Liver (tissue), 9 donors: ENCODE data around the gene WDFY1. TPM values are rescaled to one million over a fixed set of nuclear protein-coding genes. Genes with fewer than 3 reads are reported as not detected.

ENCODE experiments used
- DNase-seq: peaks from one replicate; pipeline ENCODE4 v3.0.0-alpha.2; 2017; ENCODE audit warnings: low spot score
- H3K27ac ChIP-seq, 2 donors: one replicate each; pipeline ENCODE4 v1.7.0; 2013; ENCODE audit warnings: inconsistent platforms in 2 of 2, low read length in 2 of 2, control low read depth in 1 of 2, low read depth in 1 of 2, mild to moderate bottlenecking in 1 of 2
- H3K27me3 ChIP-seq, 4 donors: one replicate each; pipeline versions ENCODE4 v1.6.1 to v1.7.0; 2013; ENCODE audit warnings: low read length in 3 of 4, inconsistent platforms in 1 of 4, mild to moderate bottlenecking in 1 of 4, moderate library complexity in 1 of 4; ENCODE audit not compliant: control insufficient read depth in 4 of 4, insufficient read depth in 4 of 4
- H3K36me3 ChIP-seq, 4 donors: one replicate each; pipeline versions ENCODE4 v1.6.1 to v1.7.0; 2013; ENCODE audit warnings: low read length in 3 of 4, mild to moderate bottlenecking in 3 of 4, low read depth in 1 of 4, moderate library complexity in 1 of 4; ENCODE audit not compliant: control insufficient read depth in 4 of 4, insufficient read depth in 3 of 4
- H3K4me1 ChIP-seq, 4 donors: one replicate each; pipeline versions ENCODE4 v1.6.1 to v1.7.0; 2013; ENCODE audit warnings: low read length in 3 of 4, mild to moderate bottlenecking in 3 of 4, moderate library complexity in 1 of 4; ENCODE audit not compliant: control insufficient read depth in 4 of 4, insufficient read depth in 4 of 4
- H3K4me3 ChIP-seq, 3 donors: one replicate each; pipeline versions ENCODE4 v1.6.1 to v1.7.0; 2013; ENCODE audit warnings: low read length in 3 of 3, control low read depth in 1 of 3, low read depth in 1 of 3, mild to moderate bottlenecking in 1 of 3
- H3K9ac ChIP-seq, 2 donors: one replicate each; pipeline ENCODE4 v1.7.0; 2013; ENCODE audit warnings: low read length in 2 of 2, mild to moderate bottlenecking in 2 of 2, moderate library complexity in 2 of 2, control low read depth in 1 of 2, low read depth in 1 of 2
- H3K9me3 ChIP-seq, 4 donors: one replicate each; pipeline versions ENCODE4 v1.6.1 to v1.7.0; 2013; ENCODE audit warnings: low read length in 3 of 4; ENCODE audit not compliant: control insufficient read depth in 4 of 4
- EGR1 ChIP-seq, 2 donors: IDR thresholded peaks; 2 replicates each; pipeline ENCODE4 v1.6.1; 2016 to 2018; ENCODE audit warnings: antibody characterized with exemption in 2 of 2, low read depth in 2 of 2
- FOXA1 ChIP-seq: IDR thresholded peaks from 2 replicates; pipeline ENCODE4 v1.6.1; 2016; ENCODE audit warnings: antibody characterized with exemption
- GABPA ChIP-seq, 2 donors: IDR thresholded peaks in 1 of 2; conservative IDR thresholded peaks in 1 of 2; 2 replicates each; pipeline ENCODE4 v1.6.1; 2016; ENCODE audit warnings: antibody characterized with exemption in 2 of 2, mild to moderate bottlenecking in 1 of 2, moderate library complexity in 1 of 2
- HNF4A ChIP-seq, 2 donors: conservative IDR thresholded peaks; 2 replicates each; pipeline ENCODE4 v1.6.1; 2016; ENCODE audit warnings: antibody characterized with exemption in 2 of 2, mild to moderate bottlenecking in 2 of 2
- HNF4G ChIP-seq: IDR thresholded peaks from 2 replicates; pipeline ENCODE4 v1.6.1; 2016; ENCODE audit warnings: antibody characterized with exemption
- JUND ChIP-seq, 2 donors: IDR thresholded peaks; 2 replicates each; pipeline ENCODE4 v1.6.1; 2016; ENCODE audit warnings: antibody characterized with exemption in 2 of 2
- NR2F2 ChIP-seq: IDR thresholded peaks from 2 replicates; pipeline ENCODE4 v1.6.1; 2016; ENCODE audit warnings: antibody characterized with exemption
- RAD21 ChIP-seq, 2 donors: IDR thresholded peaks; 2 replicates each; pipeline ENCODE4 v1.6.1; 2016; ENCODE audit warnings: antibody characterized with exemption in 2 of 2, mild to moderate bottlenecking in 2 of 2
- RXRA ChIP-seq, 2 donors: IDR thresholded peaks; 2 replicates each; pipeline ENCODE4 v1.6.1; 2017 to 2018; ENCODE audit warnings: antibody characterized with exemption in 2 of 2, mild to moderate bottlenecking in 1 of 2
- SP1 ChIP-seq: IDR thresholded peaks from 2 replicates; pipeline ENCODE4 v1.6.1; 2018; ENCODE audit warnings: antibody characterized with exemption, mild to moderate bottlenecking
- YY1 ChIP-seq: IDR thresholded peaks from 2 replicates; pipeline ENCODE4 v1.6.1; 2016; ENCODE audit warnings: antibody characterized with exemption, mild to moderate bottlenecking
- WGBS: extraction: QIAGEN DNeasy Blood & Tissue Kit; methylation state at CpG from one replicate; pipeline ENCODE4 v1.1.7; 2013; 5-methylcytosine and 5-hydroxymethylcytosine counted together
- polyA plus RNA-seq, 2 donors: library from polyadenylated mRNA; stranded (reverse) in 1 of 2; unstranded in 1 of 2; fragments of 200-250 nt in 1 of 2; fragments of >200 nt in 1 of 2; fragmentation: Nextera tagmentation in 1 of 2; extraction: Ambion mirVana in 1 of 2; gene quantifications; one replicate each; pipeline versions ENCODE4 v1.2.1 to v1.2.3, GENCODE V29; 2013 to 2015
- total RNA-seq, 2 donors: library from RNA; depleted of rRNA; stranded (reverse); fragments of >200 nt; gene quantifications; one replicate each; pipeline ENCODE4 v1.2.3, GENCODE V29; 2014
- TF ChIP-seq, protein P1 (sequence below): IDR thresholded peaks from 2 replicates; pipeline ENCODE4 v1.6.1; 2016; ENCODE audit warnings: antibody characterized with exemption
- TF ChIP-seq, protein P2 (sequence below): IDR thresholded peaks from 2 replicates; pipeline ENCODE4 v1.6.1; 2016; ENCODE audit warnings: antibody characterized with exemption, mild to moderate bottlenecking
- TF ChIP-seq, protein P3 (sequence below): IDR thresholded peaks from 2 replicates; pipeline ENCODE4 v1.6.1; 2016; ENCODE audit warnings: antibody characterized with exemption
- donor health status: healthy.
- donor health status: healthy.
- donor health status: healthy.
- donor health status: healthy.
- donor health status: healthy.

Gene WDFY1
- total and polyA plus RNA-seq, 4 donors, result 12.0 to 34.2 (median 24.1) TPM

DNA sequence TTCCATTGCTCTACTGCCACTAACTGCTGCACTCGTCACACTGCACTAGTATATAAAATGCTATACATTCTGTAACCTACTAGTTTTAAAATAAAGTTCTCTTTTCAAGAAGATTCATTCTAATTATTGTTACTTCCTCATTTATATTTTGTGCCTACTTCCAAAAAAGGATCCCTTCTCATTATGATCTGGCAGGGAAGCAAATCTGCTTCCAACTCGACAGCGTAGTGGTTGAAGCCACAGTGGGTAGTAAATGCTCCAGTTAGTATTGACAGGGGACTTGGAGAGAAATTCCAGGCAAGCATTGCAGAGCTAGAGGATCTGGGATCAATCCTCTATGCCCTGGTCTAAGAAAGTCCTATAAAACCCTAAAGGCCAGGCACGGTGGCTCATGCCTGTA is 54.4 kb downstream of the WDFY1 start:
- TF ChIP-seq RXRA (IDR thresholded peaks at IDR 0.05) (no peak), HNF4G (no peak), RAD21 (IDR thresholded peaks at IDR 0.05) (no peak)
- TF ChIP-seq, protein P1, sequence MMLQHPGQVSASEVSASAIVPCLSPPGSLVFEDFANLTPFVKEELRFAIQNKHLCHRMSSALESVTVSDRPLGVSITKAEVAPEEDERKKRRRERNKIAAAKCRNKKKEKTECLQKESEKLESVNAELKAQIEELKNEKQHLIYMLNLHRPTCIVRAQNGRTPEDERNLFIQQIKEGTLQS, result no peak
- H3K27ac ChIP-seq, result no peak overlapping the region

DNA sequence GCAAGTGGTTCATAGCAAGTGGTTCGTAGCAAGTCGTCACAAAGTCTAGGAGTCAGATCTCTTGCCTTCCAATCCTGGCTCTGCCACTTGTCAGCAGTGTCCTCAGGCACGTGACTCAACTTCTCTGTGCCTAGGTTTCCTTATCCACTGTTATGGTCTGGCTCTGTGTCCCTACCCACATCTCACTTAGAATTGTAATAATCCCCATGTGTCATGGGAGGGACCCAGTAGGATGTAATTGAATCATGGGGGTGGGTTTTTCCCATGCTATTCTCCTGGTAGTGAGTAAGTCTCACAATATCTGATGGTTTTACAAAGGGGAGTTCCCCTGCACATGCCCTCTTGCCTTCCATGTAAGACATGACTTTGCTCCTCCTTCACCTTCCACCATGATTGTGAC is 55.9 kb downstream of the WDFY1 start:
- Histone ChIP-seq H3K4me3 (no peak overlapping the region), H3K27ac (no peak overlapping the region), H3K9me3 (no peaks in the 10 kb centered on the region), H3K9ac (no peak overlapping the region), H3K36me3 (peaks cover 8 to 35% (median 20%) of the 10 kb centered on the region in 4 donors), H3K27me3 (no peaks in the 10 kb centered on the region), H3K4me1 (no peaks in the 10 kb centered on the region)
- WGBS, result over 99% methylated on average over 3 of the region's 3 CpGs
- DNase-seq, result no peak
- TF ChIP-seq YY1 (no peak), RAD21 (IDR thresholded peaks at IDR 0.05) (no peak)

More for the DNA sequence above, 54.4 kb downstream of the WDFY1 start:
- no peaks in the 10 kb centered on the region for H3K4me1 ChIP-seq
- DNase-seq, result no peak
- 67% methylated on average over 4 of the region's 4 CpGs for WGBS
- no peaks in the 10 kb centered on the region for H3K9me3 ChIP-seq
- H3K36me3 ChIP-seq, result peaks cover 6 to 42% (median 15%) of the 10 kb centered on the region in 4 donors
- H3K27me3 ChIP-seq, result no peaks in the 10 kb centered on the region
- H3K9ac ChIP-seq, result no peak overlapping the region
- H3K4me3 ChIP-seq, result no peak overlapping the region

DNA sequence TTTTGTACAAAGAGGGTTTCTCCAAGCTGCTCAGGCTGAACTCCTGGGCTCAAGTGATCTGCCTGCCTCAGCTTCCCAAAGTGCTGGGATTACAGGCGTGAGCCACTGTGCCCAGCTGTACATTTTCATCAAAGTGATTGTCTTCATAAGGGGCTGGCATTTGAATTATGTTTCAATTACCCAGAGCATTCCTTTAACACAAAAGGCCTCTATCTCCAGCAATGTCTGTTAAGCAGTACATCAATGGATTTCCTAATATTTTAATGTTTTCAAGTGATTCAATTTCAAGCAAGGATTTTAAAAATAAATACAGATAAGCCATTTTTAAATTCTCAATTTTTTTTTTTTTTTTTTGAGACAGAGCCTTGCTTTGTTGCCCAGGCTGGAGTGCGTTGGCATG is 56.9 kb downstream of the WDFY1 start:
- Histone ChIP-seq H3K36me3 (peaks cover 4 to 27% (median 16%) of the 10 kb centered on the region in 4 donors), H3K9me3 (no peaks in the 10 kb centered on the region), H3K4me3 (no peak overlapping the region), H3K9ac (no peak overlapping the region), H3K4me1 (no peaks in the 10 kb centered on the region), H3K27ac (no peak overlapping the region), H3K27me3 (no peaks in the 10 kb centered on the region)
- 92% methylated on average over 2 of the region's 2 CpGs for WGBS
- TF ChIP-seq HNF4A (conservative IDR thresholded peaks at IDR 0.05) (no peak), RAD21 (IDR thresholded peaks at IDR 0.05) (no peak), RXRA (IDR thresholded peaks at IDR 0.05) (no peak), NR2F2 (no peak), SP1 (no peak), FOXA1 (no peak), HNF4G (no peak), JUND (IDR thresholded peaks at IDR 0.05) (no peak), EGR1 (IDR thresholded peaks at IDR 0.05; ENCODE audit: low read depth in 2 of 2) (no peak), GABPA (IDR thresholded peaks at IDR 0.05 in 1 of 2, conservative IDR thresholded peaks at IDR 0.05 in 1 of 2) (no peak)
- TF ChIP-seq, protein P2, sequence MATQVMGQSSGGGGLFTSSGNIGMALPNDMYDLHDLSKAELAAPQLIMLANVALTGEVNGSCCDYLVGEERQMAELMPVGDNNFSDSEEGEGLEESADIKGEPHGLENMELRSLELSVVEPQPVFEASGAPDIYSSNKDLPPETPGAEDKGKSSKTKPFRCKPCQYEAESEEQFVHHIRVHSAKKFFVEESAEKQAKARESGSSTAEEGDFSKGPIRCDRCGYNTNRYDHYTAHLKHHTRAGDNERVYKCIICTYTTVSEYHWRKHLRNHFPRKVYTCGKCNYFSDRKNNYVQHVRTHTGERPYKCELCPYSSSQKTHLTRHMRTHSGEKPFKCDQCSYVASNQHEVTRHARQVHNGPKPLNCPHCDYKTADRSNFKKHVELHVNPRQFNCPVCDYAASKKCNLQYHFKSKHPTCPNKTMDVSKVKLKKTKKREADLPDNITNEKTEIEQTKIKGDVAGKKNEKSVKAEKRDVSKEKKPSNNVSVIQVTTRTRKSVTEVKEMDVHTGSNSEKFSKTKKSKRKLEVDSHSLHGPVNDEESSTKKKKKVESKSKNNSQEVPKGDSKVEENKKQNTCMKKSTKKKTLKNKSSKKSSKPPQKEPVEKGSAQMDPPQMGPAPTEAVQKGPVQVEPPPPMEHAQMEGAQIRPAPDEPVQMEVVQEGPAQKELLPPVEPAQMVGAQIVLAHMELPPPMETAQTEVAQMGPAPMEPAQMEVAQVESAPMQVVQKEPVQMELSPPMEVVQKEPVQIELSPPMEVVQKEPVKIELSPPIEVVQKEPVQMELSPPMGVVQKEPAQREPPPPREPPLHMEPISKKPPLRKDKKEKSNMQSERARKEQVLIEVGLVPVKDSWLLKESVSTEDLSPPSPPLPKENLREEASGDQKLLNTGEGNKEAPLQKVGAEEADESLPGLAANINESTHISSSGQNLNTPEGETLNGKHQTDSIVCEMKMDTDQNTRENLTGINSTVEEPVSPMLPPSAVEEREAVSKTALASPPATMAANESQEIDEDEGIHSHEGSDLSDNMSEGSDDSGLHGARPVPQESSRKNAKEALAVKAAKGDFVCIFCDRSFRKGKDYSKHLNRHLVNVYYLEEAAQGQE, result no peak
- TF ChIP-seq, protein P3, sequence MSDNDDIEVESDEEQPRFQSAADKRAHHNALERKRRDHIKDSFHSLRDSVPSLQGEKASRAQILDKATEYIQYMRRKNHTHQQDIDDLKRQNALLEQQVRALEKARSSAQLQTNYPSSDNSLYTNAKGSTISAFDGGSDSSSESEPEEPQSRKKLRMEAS, result no peak
- no peak for DNase-seq
